GM18520 (cell line): ENCODE results near the gene DLL4.
"Not testable (repeated sequence)": the region's sequence is repeated elsewhere in the genome, so short reads cannot be mapped to it uniquely, and the experiment has no call there.

Experiments
- ATAC-seq: cut with Tn5 transposase; IDR thresholded peaks from one replicate; pipeline ENCODE4 v1.9.1; 2021; ENCODE audit not compliant: unreplicated experiment

Gene DLL4

GRCh38 chr15:40941068-40941527 lies 12.0 kb downstream of the DLL4 start:
- ATAC-seq = no peak

DNA sequence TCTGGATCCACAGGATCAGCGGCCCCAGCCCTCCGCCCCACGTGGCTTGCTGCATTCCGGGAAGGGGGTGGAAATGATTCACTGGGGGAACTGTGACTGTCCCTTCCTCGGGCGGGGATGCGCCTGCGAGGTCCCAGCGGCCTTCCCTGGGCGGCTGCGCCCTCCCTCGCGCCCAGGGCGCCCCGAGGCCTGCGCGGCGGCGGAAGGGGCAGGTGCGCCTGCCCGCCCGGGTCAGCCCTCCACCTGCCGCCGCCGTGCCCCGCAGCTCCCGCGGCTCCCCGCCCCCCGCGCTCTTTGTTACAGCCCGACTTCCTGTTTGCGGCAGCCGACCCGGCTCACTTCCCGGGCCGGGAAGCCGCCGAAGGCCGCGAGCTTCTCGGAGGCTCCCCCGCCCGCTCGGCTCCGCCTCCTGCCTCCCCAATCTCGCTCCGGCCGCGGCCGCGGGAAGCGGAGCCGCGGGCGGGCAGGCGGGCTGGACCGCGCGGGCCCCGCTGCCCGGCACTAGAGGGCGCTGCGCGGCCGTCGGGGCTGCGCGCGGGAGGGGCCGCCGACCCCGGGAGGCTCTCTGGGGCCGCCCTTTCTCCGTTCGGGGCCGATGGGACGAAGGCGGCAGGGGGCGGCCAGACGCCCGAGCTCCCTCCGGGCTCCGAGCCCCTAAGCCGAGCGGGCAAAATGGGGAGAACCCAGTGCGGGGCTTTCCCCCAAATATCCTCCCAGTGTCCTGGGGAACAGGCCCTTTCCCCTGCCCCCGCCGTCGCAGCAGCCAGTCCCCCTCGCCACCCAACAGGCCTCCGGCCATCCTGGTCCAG lies 12.6 kb downstream of the DLL4 start:
- peak; percentile 64 for ATAC-seq

- no peak for ATAC-seq
These were observed 13.3 kb downstream of the DLL4 start for GRCh38 chr15:40942337-40942854.

- no peak for ATAC-seq
These were observed 13.7 kb downstream of the DLL4 start for GRCh38 chr15:40942878-40943277.

DNA sequence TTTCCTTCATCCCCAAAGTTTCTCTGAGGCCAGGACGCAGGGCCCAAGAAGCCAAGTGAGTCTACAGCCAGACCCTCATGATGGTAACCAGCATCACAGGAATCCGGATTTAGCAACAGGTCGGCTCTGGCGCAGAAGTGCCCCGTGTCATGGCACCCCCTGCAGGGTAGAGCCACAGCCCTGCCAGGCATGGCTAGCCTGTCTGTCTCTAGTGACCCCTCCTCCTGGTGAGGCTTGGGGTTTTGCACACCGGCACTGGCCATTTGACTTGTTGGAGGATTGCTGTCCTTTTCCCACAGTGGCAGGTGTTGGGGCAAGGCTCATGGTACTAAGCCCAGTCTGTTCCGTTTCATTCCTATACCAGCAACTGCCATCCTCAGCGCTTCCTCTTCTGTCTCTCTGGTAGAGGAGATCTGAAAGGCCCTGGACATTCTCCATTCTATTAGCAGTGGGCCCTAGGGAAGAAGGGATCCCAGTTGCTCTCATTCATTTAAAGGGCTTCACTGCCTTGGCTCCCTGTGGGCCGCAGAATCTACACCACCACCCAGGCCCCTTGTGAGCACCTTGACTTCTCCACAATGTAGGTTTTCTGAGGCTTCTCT lies 14.7 kb downstream of the DLL4 start:
- ATAC-seq = no peak

DNA sequence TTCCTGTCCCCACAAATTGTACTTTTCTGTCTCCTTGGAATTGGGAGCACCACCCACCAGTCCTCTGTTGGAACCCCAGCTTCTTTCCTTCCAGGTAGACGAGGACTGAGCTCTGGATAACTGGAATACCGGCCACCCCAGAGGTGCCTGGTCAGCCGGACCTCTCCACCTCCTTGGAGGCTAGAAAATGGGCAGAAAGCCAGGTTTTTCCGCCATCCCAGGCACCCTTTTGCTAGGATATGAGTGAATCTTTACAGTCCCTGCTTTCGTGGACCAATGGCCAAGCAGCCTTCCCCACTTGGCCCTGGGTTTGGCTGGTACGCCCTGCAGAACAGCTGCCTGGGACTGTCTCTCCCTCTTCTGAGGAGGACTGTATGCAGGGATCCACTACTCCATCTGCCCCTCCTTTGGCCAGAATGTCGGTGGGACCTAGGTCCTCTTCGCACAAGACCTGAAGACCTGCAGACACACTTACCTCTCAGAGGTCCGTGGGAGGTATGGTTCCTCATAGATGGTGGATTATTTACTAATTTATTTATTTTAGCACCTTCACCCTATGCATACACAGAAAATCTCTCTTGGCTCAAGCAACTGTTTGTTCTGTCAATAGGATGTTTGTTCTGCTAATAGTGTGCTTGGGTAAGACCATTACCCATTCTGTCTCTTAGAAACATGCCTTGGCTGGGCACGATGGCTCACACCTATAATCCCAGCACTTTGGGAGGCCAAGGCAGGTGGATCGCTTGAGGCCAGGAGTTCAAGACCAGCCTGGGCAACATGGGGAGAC lies 15.6 kb downstream of the DLL4 start:
- ATAC-seq = no peak

- ATAC-seq = no peak
These were observed 19.8 kb downstream of the DLL4 start for GRCh38 chr15:40948706-40949473.

GRCh38 chr15:40949756-40950207 lies 20.6 kb downstream of the DLL4 start:
- ATAC-seq = no peak

DNA sequence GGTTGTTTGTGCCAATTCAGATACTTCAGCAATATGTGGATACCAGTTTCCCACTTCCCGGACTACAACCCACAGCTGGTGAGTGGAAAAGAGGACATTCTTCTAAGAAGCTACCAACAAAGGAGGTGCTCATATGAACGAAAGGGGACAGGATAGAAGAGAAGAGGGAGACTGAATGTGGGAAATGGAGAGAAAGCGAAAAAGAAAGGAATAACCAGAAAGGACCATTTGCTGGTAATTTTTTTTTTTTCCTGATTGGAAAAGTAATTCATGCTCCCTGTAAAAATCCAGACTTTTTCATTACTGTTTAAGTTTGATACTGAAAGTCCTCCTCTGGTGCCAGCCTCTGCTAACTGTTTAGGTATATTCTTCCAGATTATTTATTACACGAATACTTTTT lies 22.6 kb downstream of the DLL4 start:
- ATAC-seq = no peak

GRCh38 chr15:40952301-40952900 lies 23.3 kb downstream of the DLL4 start:
- ATAC-seq = no peak

DNA sequence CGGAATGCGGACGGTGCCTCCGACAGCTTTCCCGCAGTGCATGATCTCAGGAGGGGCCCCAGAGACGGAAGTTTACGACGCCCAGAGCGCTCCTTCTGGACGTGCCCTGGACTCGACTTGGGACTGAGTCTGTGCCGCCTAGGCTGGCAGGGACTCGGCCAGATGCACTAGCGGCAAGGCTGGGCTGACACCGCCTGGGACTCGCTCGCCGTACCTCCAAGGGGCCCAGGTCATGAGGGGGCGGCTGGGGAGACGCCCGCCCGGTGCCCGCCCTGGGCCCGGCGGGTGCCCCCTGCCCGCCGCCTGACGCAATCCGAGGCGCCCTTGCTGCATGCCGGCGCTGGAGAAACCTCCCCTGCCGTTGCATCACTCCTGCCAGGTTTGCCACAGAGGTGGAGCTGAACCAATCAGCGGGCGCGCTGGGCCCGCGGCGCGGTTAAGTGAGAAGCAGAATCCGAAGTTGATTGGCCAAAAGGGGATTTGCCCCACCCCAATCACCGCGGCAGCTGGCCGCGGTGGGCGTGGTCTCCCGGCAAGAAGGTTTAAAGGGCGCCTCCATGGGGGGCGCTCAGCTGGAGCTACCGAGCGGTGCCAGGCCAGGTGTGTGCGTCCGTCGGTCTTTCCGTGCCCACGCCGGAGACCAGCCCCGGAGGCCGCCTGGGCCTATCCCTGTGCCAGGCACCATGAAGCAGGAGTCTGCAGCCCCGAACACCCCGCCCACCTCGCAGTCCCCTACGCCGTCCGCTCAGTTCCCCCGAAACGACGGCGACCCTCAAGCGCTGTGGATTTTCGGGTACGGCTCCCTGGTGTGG lies 24.0 kb downstream of the DLL4 start, which contains the start of gene CHAC1:
TSS of gene CHAC1 (plus strand) at position 571 of the 812 bp plus-strand sequence. CDS start at position 684, 113 bp downstream.
- ATAC-seq = peak; percentile 96

GRCh38 chr15:40953713-40954074 lies 24.6 kb downstream of the DLL4 start:
- no peak for ATAC-seq

DNA sequence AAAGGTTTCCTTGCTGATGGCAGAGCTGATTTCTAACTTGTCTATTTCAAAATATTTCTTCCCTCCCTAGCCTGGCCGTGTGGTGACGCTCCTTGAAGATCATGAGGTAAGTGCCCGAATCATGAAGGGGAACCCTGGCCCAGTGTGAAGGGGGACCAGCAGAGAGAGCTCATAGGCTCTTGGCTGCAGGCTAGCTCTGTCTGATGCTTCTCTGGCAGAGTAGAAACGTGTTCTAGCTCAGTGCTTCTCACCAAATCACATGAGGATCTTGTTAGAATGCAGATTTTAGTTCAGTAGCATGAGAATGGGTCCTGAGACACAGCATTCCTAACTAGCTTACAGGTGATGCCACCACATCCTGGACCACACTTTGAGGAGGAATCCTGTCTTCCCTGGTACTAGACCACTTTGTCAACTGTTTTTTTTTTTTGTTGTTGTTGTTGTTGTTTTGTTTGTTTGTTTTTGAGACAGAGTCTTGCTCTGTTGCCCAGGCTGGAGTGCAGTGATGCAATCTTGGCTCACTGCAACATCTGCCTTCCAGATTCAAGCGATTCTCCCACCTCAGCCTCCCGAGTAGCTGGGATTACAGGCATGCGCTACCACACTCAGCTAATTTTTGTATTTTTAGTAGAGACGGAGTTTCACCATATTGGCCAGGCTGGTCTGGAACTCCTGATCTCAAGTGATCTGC lies 25.2 kb downstream of the DLL4 start:
- ATAC-seq = not testable (repeated sequence)

GRCh38 chr15:40955141-40955903 lies 26.2 kb downstream of the DLL4 start:
- ATAC-seq = no peak

DNA sequence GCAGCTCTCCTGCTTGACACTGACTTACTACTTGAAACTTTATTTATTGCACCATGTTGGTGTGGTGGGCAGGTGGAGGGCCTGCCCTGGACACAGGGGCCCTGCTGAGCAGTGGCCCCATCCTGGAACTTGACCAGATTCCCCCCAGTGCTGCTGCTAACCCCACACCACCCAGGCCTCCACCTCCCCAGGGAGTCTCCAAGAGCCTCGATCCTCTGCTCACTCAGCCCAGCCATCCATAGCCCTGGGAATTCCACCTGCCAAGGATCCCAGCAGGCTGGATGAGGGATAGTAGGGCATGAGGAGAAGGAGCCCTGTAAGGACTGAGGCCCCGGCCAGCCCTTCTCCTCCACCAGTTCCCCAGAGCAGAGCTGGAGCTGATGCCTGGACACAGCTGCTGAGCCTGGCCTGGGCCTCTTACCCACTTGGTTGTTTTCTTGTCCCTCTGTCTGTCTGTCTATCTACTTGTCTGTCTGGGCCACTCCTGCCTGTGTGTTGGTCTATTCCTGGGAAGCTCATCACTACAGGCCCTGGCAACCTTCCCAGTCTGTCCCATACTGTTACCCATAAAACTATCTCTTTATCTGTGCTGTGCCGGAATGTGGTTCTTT lies 26.9 kb downstream of the DLL4 start:
- no peak for ATAC-seq

- ATAC-seq = no peak
These were observed 27.4 kb downstream of the DLL4 start for GRCh38 chr15:40956541-40956982.

DNA sequence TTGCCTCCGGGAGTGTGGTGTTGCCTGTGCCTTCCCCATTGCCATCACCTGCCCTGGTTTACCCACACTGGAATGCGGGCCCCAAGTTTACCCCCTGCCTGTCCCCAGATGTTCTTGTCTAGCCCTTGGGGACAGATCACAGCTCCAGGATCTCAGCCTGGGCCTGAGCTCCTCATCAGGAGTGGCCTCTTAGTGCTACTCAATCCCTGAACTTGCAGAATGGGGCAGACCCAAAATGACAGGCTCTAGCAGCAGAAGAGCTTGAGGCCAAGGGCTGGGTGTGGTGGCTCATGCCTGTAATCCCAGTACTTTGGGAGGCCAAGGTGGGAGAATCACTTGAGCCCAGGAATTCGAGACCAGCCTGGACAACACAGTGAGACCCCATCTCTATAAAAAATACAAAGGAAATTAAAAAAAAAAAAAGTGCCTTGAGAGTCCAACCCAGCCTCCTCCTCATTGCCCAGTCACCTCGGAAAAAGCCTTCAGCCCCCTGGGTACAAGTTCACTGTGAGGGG lies 28.0 kb downstream of the DLL4 start:
- no peak for ATAC-seq
